ENCODE results near the gene CCDC71. TPM values are rescaled to one million over a fixed set of nuclear protein-coding genes. Genes with fewer than 3 reads are reported as not detected.

Gene CCDC71
- total and polyA plus RNA-seq, 2 experiments from 2014 or later = 1.9 to 44.2 TPM

- Histone ChIP-seq H3K79me2 (replicated peaks; ENCODE audit: insufficient read depth) (no peaks in the 10 kb centered on the region), H3F3A (replicated peaks; ENCODE audit: low read depth) (peaks cover 11% of the 10 kb centered on the region), H2AFZ (no peak overlapping the region), H3K36me3 (ENCODE audit: insufficient read depth) (no peaks in the 10 kb centered on the region; the same call in 1 of the 2 replicates), H3K4me1 (ENCODE audit: insufficient read depth) (no peaks in the 10 kb centered on the region), H3K27me3 (ENCODE audit: insufficient read depth) (no peaks in the 10 kb centered on the region), H3K4me2 (no peak overlapping the region), H3K27ac (ENCODE audit: low read depth) (no peak overlapping the region), H3K4me3 (no peak overlapping the region), H3K9me2 (ENCODE audit: insufficient read depth) (no peaks in the 10 kb centered on the region), H4K20me1 (replicated peaks; ENCODE audit: insufficient read depth) (no peaks in the 10 kb centered on the region; the same call in 1 of the 2 replicates)
- 0 out of 2 replicates have a peak, but pooled peaks have one; percentile 32 for TF ChIP-seq POLR2AphosphoS5 (IDR thresholded peaks at IDR 0.05; ENCODE audit: low read depth)
- TF ChIP-seq STAT1 (IDR thresholded peaks at IDR 0.05; ENCODE audit: unreplicated experiment) = no peak
- Mint-ChIP-seq H3K4me3 (no peak overlapping the region), H3K27me3 (ENCODE audit: insufficient read depth, low read depth, poor library complexity) (peaks cover 2% of the 10 kb centered on the region), H3K27ac (no peak overlapping the region), H3K4me1 (no peaks in the 10 kb centered on the region), H3K36me3 (ENCODE audit: low read depth) (peaks cover 11% of the 10 kb centered on the region), H3K9me3 (no peaks in the 10 kb centered on the region)
- DNase-seq (ENCODE audit: low spot score) = no peak
- peak; percentile 9; the same call in 1 of the 3 replicates for ATAC-seq
Observed at GRCh38 chr3:49158792-49159191, 7.3 kb downstream of the CCDC71 start.

DNA sequence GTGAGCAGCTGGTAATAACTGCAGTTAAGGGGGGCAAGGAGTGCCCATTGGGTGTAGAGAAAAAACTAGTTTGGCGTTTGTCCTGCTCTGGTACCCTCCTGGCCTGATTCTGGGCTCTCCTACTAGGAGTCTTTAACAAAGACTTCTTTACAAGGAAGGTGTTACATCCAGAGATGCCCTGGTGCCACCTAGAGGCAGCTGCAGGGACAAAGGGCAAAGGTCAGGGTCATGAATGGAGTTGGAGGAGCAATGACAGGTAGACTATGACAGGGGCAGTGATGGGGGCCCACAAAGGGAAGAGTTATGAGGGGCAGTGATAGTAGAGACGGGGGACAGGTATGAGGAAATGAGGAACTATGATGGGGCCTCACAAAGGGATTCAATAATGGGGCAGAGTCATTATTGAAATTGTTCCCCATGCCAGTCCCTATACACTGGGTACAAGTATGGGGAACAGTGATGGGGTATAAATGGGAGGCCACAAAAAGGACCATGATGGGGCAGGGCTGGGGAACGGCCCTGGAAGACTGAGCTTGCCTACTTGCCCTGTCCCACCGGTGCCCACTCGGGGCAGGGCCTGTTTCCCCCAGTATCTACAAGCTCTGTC, 7.9 kb downstream of the CCDC71 start:
- TF ChIP-seq POLR2AphosphoS5 (IDR thresholded peaks at IDR 0.05; ENCODE audit: low read depth) = no peak
- TF ChIP-seq, protein P1, sequence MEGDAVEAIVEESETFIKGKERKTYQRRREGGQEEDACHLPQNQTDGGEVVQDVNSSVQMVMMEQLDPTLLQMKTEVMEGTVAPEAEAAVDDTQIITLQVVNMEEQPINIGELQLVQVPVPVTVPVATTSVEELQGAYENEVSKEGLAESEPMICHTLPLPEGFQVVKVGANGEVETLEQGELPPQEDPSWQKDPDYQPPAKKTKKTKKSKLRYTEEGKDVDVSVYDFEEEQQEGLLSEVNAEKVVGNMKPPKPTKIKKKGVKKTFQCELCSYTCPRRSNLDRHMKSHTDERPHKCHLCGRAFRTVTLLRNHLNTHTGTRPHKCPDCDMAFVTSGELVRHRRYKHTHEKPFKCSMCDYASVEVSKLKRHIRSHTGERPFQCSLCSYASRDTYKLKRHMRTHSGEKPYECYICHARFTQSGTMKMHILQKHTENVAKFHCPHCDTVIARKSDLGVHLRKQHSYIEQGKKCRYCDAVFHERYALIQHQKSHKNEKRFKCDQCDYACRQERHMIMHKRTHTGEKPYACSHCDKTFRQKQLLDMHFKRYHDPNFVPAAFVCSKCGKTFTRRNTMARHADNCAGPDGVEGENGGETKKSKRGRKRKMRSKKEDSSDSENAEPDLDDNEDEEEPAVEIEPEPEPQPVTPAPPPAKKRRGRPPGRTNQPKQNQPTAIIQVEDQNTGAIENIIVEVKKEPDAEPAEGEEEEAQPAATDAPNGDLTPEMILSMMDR (conservative IDR thresholded peaks at IDR 0.05; ENCODE audit: low read depth in 2 of 2) = peak; percentile 82 to 91
- TF ChIP-seq, protein P2, sequence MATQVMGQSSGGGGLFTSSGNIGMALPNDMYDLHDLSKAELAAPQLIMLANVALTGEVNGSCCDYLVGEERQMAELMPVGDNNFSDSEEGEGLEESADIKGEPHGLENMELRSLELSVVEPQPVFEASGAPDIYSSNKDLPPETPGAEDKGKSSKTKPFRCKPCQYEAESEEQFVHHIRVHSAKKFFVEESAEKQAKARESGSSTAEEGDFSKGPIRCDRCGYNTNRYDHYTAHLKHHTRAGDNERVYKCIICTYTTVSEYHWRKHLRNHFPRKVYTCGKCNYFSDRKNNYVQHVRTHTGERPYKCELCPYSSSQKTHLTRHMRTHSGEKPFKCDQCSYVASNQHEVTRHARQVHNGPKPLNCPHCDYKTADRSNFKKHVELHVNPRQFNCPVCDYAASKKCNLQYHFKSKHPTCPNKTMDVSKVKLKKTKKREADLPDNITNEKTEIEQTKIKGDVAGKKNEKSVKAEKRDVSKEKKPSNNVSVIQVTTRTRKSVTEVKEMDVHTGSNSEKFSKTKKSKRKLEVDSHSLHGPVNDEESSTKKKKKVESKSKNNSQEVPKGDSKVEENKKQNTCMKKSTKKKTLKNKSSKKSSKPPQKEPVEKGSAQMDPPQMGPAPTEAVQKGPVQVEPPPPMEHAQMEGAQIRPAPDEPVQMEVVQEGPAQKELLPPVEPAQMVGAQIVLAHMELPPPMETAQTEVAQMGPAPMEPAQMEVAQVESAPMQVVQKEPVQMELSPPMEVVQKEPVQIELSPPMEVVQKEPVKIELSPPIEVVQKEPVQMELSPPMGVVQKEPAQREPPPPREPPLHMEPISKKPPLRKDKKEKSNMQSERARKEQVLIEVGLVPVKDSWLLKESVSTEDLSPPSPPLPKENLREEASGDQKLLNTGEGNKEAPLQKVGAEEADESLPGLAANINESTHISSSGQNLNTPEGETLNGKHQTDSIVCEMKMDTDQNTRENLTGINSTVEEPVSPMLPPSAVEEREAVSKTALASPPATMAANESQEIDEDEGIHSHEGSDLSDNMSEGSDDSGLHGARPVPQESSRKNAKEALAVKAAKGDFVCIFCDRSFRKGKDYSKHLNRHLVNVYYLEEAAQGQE (IDR thresholded peaks at IDR 0.05; ENCODE audit: unreplicated experiment) = no peak
- H3F3A ChIP-seq (replicated peaks; ENCODE audit: low read depth) = peaks cover 11% of the 10 kb centered on the region
- H3K9me2 ChIP-seq (ENCODE audit: insufficient read depth) = no peaks in the 10 kb centered on the region
- H3K4me1 ChIP-seq (ENCODE audit: insufficient read depth) = no peaks in the 10 kb centered on the region
- no peak overlapping the region for H3K4me3 Mint-ChIP-seq
- no peaks in the 10 kb centered on the region for H3K79me2 ChIP-seq (replicated peaks; ENCODE audit: insufficient read depth)
- H3K4me3 ChIP-seq = no peak overlapping the region
- peak; percentile 87 for DNase-seq (ENCODE audit: low spot score)
- no peaks in the 10 kb centered on the region; the same call in 1 of the 2 replicates for H3K36me3 ChIP-seq (ENCODE audit: insufficient read depth)
- H4K20me1 ChIP-seq (replicated peaks; ENCODE audit: insufficient read depth) = no peaks in the 10 kb centered on the region; the same call in 1 of the 2 replicates
- H2AFZ ChIP-seq = no peak overlapping the region
- peak; percentile 93 for ATAC-seq
- no peaks in the 10 kb centered on the region for H3K27me3 ChIP-seq (ENCODE audit: insufficient read depth)
- H3K4me2 ChIP-seq = no peak overlapping the region
- H3K27ac ChIP-seq (ENCODE audit: low read depth) = no peak overlapping the region
- peaks cover 6% of the 10 kb centered on the region for H3K36me3 Mint-ChIP-seq (ENCODE audit: low read depth)
- H3K27me3 Mint-ChIP-seq (ENCODE audit: insufficient read depth, low read depth, poor library complexity) = peaks cover 2% of the 10 kb centered on the region
- H3K27ac Mint-ChIP-seq = no peak overlapping the region; the same call in 1 of the 2 replicates
- no peaks in the 10 kb centered on the region for H3K4me1 Mint-ChIP-seq
- no peaks in the 10 kb centered on the region for H3K9me3 Mint-ChIP-seq

Measured in GM23338 (cell line).